Loucy (cell line): ENCODE results near the gene C2CD4D.

Experiments
- H2AFZ ChIP-seq: fragments of 200-600 bp; sonication (generic); 2 replicates; pipeline ENCODE4 v1.6.0; 2016; ENCODE audit warnings: antibody characterized with exemption, mild to moderate bottlenecking, low read length, moderate library complexity
- H3F3A ChIP-seq: fragments of 200-600 bp; 2 replicates; pipeline ENCODE4 v1.6.0; 2016; ENCODE audit warnings: antibody characterized with exemption, low read depth, mild to moderate bottlenecking
- H3K27me3 ChIP-seq: fragments of 200-600 bp; sonication (generic); 2 replicates; pipeline ENCODE4 v1.6.1; 2014; ENCODE audit warnings: low read length, mild to moderate bottlenecking; ENCODE audit not compliant: insufficient read depth, poor library complexity, severe bottlenecking
- H3K36me3 ChIP-seq: fragments of 200-600 bp; sonication (generic); 2 replicates; pipeline ENCODE4 v1.6.1; 2016; ENCODE audit warnings: low read length; ENCODE audit not compliant: insufficient read depth
- H3K4me1 ChIP-seq: fragments of 200-600 bp; sonication (generic); 2 replicates; pipeline ENCODE4 v1.5.1; 2014; ENCODE audit warnings: low read length, mild to moderate bottlenecking; ENCODE audit not compliant: insufficient read depth, poor library complexity, severe bottlenecking
- H3K4me2 ChIP-seq: fragments of 200-600 bp; sonication (generic); 2 replicates; pipeline ENCODE4 v1.6.0; 2014; ENCODE audit warnings: antibody characterized with exemption, low read length, low read depth, mild to moderate bottlenecking; ENCODE audit not compliant: poor library complexity, severe bottlenecking
- H3K4me3 ChIP-seq: fragments of 200-600 bp; sonication (generic); 2 replicates; pipeline ENCODE4 v1.5.1; 2014; ENCODE audit warnings: low read length, mild to moderate bottlenecking, mixed read lengths; ENCODE audit not compliant: poor library complexity, severe bottlenecking
- H3K79me2 ChIP-seq: fragments of 200-600 bp; sonication (generic); 2 replicates; pipeline ENCODE4 v1.6.1; 2014; ENCODE audit warnings: low read length; ENCODE audit not compliant: insufficient read depth
- H3K9ac ChIP-seq: fragments of 200-600 bp; sonication (generic); 2 replicates; pipeline ENCODE4 v1.6.0; 2014; ENCODE audit warnings: mild to moderate bottlenecking, low read depth, low read length, moderate library complexity; ENCODE audit not compliant: poor library complexity, severe bottlenecking
- H3K9me2 ChIP-seq: fragments of 200-600 bp; sonication (generic); replicated peaks from 2 replicates; pipeline ENCODE4 v1.6.1; 2016; ENCODE audit warnings: low read depth, low read length, mixed read lengths
- H3K9me3 ChIP-seq: fragments of 200-600 bp; sonication (generic); 2 replicates; pipeline ENCODE4 v1.6.1; 2014; ENCODE audit warnings: mild to moderate bottlenecking, antibody characterized with exemption, low read length, low read depth; ENCODE audit not compliant: insufficient read depth
- H4K20me1 ChIP-seq: fragments of 200-600 bp; sonication (generic); 2 replicates; pipeline ENCODE4 v1.6.0; 2014; ENCODE audit warnings: antibody characterized with exemption, low read length, mild to moderate bottlenecking; ENCODE audit not compliant: insufficient read depth, poor library complexity, severe bottlenecking
- CTCF ChIP-seq: fragments of 200-600 bp; sonication (generic); conservative IDR thresholded peaks from 2 replicates; pipeline ENCODE4 v1.5.1; 2014; ENCODE audit warnings: mild to moderate bottlenecking, antibody characterized with exemption, low read length
- EZH2phosphoT487 ChIP-seq: fragments of 200-600 bp; IDR thresholded peaks from 2 replicates; pipeline ENCODE4 v1.6.1; 2018; ENCODE audit warnings: antibody characterized with exemption, mild to moderate bottlenecking, moderate library complexity, borderline replicate concordance

C2CD4D gene

DNA sequence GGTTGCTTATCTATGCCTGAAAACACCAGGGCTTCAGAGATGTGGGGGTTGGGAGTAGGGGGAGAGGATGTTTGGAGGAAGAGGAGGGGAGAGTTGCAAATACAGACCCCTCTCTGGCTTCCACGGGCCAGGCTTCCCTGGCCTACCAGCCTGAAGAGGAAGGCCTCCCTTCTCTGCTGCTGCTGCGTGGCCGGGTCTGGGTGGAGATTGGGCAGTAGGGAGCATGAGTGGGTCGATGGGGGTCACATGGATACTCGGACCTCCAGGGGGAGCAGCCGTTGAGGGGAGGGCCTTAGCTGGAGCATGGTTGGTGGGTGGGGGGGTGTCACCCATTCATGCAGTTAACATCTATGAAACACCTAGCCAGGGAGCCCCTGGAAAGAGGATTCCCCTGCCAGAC, 9.6 kb downstream of the C2CD4D start:
- H2AFZ ChIP-seq = no peak overlapping the region
- H3K4me1 ChIP-seq = peaks cover 67% of the 10 kb centered on the region
- H4K20me1 ChIP-seq = no peaks in the 10 kb centered on the region
- peak overlapping the region; percentile 70 for H3K9ac ChIP-seq
- no peak for TF ChIP-seq CTCF
- TF ChIP-seq EZH2phosphoT487 = no peak
- no peaks in the 10 kb centered on the region for H3K36me3 ChIP-seq
- no peaks in the 10 kb centered on the region for H3K79me2 ChIP-seq
- no peaks in the 10 kb centered on the region for H3K27me3 ChIP-seq
- no peaks in the 10 kb centered on the region for H3K9me2 ChIP-seq
- H3F3A ChIP-seq = peaks cover 9% of the 10 kb centered on the region; the same call in 1 of the 2 replicates
- H3K4me3 ChIP-seq = peak overlapping the region; percentile 63
- H3K9me3 ChIP-seq = no peaks in the 10 kb centered on the region
- peak overlapping the region; percentile 77 for H3K4me2 ChIP-seq

- Histone ChIP-seq H3K4me3 (peak overlapping the region; percentile 63), H3K9me3 (no peaks in the 10 kb centered on the region), H3K27me3 (no peaks in the 10 kb centered on the region), H3K36me3 (no peaks in the 10 kb centered on the region), H4K20me1 (no peaks in the 10 kb centered on the region), H3K9ac (peak overlapping the region; percentile 70), H3K4me2 (peak overlapping the region; percentile 77), H3K79me2 (no peaks in the 10 kb centered on the region), H3K9me2 (no peaks in the 10 kb centered on the region), H3F3A (peaks cover 9% of the 10 kb centered on the region; the same call in 1 of the 2 replicates), H3K4me1 (peaks cover 73% of the 10 kb centered on the region), H2AFZ (no peak overlapping the region)
- TF ChIP-seq CTCF (no peak), EZH2phosphoT487 (no peak)
Measured at GRCh38 chr1:151829352-151830046, 10.1 kb downstream of the C2CD4D start.

GRCh38 chr1:151828921-151829320, 10.7 kb downstream of the C2CD4D start:
- Histone ChIP-seq H2AFZ (no peak overlapping the region), H3K79me2 (no peaks in the 10 kb centered on the region), H4K20me1 (no peaks in the 10 kb centered on the region), H3F3A (peaks cover 9% of the 10 kb centered on the region; the same call in 1 of the 2 replicates), H3K4me2 (peak overlapping the region; percentile 77), H3K9me2 (no peaks in the 10 kb centered on the region), H3K36me3 (no peaks in the 10 kb centered on the region), H3K27me3 (no peaks in the 10 kb centered on the region), H3K9me3 (no peaks in the 10 kb centered on the region), H3K4me1 (peaks cover 73% of the 10 kb centered on the region), H3K4me3 (peak overlapping the region; percentile 63), H3K9ac (peak overlapping the region; percentile 70)
- no peak for TF ChIP-seq EZH2phosphoT487
- no peak for TF ChIP-seq CTCF
